EH (cell line): ENCODE data around the gene BOD1L2.

Source experiments
- DNase-seq: peaks from one replicate; pipeline ENCODE4 v3.0.0-alpha.2; 2015; ENCODE audit warnings: low read depth

BOD1L2 gene

DNA sequence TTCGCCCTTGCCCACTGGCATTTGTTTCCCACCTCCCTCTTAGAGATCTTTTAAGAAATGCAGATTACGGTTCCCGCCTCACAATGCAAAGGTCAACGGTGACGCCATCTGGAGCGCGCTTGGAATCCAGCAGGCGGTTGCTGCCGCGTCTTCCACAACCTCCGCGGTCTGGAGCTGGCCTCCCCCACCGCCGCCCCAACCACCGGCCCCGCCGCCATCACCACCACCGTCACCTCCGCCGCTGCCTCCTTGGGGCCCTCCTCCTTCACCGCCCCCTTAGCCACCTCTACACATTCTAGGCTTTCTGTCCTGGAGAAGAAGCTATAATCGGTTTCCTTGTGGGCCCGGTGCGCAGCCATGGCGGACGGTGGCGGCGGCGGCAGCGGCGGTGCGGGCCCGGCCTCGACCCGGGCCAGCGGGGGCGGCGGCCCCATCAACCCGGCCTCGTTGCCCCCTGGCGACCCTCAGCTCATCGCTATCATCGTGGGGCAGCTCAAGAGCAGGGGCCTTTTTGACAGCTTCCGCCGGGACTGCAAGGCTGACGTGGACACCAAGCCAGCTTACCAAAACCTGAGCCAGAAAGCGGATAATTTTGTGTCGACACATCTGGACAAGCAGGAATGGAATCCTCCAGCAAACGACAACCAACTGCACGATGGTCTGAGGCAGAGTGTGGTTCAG lies at the start of gene BOD1L2:
BOD1L2 (plus strand) TSS at position 132 of the 681 bp plus-strand sequence; CDS start at position 358, 226 bp downstream.
- DNase-seq: no peak

DNA sequence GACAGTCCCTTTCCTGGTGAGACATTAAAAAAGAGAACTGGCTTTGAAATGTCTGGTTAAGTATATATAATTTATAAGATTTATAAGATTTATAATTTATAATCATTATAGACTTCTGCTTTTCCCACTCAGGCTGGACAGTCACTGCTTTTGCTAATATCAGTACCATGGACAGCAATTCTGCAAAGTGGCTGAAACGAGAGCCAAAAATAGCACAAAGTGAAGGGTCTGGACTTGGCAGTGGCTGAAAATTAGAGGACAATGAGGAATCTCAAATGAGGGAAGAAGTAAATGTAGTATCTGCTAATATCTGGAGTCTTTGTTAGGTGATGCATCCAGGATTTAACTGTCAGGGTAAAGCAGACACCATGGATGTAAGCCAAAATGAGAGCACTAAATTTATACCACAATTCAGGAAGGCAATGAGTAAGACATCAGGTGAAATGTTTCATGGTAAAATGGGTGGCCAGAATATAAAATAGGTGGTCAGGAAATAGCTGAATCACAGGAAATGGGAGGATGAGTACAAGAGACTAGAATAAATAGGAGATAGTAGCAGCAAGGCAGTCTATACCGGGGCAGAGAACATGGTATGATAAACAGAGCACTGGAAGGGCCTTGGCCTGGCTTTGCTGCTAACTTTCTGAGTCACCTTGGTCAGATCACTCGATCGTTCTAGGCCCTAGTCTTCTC lies 39.6 kb upstream of the BOD1L2 start:
- peak; percentile 53 for DNase-seq

DNA sequence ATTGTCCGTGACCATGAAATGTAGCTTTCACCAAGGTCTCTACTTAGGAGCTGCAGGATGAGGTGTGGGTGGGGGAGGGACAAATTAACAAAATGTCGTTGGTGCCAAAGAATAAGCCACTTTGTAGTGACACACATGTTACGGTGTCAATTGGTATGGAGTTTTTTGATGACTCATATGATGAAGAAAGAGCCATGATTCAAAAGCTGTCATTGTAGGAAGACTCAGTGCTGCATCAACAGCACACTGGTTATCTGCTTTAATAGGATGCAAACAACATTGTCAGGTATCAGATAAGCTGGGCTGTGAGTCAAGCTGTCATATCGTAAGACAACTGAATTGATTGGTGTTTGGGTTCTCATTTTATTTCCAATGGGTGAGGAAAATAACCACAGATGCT lies 36.6 kb upstream of the BOD1L2 start:
- DNase-seq: no peak

DNA sequence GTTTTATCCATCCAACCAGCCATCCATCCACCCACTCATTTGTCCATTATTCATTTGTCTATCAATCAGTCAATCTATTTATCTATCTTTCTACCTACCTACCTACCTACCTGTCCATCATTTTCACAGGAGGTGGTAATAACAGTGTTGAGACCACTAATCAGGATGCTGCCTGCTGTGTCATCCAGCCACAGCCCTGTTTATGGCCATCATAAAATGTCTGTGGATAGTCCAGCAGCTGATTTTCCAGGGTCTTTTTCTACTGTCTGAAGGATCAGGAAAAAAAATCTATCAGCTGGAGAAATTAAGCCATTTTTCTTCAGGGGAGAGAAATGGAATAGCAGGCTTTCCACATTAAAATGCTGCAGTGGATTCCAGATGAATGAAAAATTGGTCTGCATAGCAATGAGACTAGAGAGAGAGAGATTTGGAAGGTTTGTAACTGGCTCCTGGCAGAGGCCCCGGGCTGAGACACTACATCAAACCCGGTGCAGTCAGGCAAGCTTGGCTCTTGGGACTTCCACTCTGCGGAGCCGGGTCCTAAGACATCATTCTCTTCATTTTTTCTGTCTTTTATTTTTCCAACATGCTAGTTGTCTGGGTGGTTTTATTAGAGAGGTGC lies 33.0 kb upstream of the BOD1L2 start:
- no peak for DNase-seq

DNA sequence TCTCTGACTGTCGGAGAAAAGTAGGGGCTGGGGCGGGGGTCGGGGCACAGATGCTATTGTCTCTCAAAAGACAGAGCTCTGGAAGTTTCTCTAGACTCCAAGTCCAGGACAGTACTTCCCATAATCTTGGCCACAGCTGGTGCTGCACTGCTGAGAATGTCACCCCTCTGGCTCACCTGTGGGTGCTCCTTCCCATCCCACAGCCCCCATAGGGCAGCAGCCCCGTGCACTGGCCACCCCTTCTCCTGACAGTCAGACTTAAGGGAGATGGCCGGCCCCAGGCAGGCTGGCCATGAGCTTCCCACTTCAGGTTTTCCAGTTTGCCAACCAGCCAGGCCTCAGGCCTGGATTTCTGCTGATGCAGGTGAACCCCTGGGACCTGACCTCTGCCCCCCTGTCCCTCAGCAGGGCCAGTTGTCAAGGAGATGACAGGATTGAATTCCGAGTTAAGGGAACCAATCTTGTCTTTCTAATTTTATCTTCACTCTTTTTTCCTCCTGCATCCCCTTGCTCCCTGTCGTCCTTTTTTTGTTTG lies 30.2 kb upstream of the BOD1L2 start:
- no peak for DNase-seq

DNA sequence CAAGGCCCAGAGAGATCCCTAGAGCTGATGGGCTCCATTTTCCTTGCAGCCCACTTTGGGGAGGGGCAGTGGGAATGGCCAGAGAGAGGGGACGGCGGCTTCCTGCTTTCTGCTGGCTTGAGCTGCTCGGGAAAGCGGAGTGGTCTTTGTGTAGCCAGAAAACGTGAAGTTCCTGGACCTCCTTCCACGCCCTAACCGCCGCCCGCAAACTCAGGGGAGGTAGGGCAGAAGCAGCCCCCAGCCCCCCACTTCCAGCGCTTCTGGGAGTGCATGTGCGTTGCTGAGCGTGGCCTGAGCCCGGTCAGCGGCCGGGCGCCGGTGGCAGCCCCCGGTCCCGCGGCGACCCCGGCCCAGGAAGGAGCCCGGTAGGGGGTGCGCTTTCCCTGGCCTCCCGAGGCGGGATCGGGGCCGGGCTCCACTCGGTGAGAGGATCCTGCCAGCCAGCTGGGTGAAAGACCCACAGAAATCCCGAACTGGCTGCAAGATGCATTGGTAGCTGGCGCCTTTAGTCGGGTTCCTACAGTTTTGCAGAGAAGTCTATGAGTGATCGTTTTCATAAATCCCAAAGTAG lies 25.3 kb upstream of the BOD1L2 start:
- DNase-seq: no peak

DNA sequence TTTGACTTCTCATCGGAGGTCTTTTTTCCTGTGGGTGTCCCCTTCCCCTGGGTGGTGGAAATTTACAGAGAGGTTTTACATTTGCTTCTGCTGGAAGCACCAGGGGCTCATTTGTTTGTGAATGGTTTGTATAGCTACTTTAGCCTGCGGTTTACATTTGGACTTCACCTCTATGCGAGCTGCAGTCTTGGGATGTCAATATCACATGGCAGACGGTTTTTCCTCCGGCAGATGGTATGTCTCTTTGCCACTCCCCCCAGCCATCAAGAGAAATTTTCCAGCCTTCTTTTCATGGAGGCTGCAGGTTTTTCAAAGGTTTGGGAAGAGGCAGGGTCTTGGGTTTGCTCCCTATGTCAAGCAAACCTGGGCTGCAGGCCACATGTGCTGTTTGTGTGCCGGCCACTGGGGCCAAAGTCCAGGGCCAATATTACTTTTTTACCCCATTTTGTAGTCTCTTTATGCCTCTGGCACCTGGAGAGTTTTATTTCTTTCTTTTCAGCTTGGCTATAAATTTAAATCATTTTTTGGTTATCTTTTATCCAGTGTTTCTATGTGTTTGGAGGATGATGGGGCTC lies 23.9 kb upstream of the BOD1L2 start:
- DNase-seq: no peak

DNA sequence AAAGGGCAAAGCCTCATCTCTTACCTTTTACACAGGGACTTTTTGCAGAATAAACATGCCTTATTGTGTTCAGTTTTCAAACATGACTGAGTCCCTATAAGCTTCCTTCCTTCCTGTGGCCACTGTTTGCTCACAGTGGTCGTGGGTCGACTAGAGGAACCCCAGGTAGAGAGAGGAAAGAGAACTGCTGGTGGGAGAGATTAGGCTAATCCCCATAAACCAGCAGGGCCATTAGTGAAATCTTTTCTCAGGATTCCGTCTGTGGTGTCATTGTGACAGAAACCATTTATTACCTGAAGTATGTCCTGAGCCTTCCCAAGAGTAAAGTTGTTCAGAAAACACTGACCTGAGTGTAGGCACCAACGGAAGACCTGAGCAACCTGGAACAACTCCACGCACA lies 21.3 kb upstream of the BOD1L2 start:
- no peak for DNase-seq

DNA sequence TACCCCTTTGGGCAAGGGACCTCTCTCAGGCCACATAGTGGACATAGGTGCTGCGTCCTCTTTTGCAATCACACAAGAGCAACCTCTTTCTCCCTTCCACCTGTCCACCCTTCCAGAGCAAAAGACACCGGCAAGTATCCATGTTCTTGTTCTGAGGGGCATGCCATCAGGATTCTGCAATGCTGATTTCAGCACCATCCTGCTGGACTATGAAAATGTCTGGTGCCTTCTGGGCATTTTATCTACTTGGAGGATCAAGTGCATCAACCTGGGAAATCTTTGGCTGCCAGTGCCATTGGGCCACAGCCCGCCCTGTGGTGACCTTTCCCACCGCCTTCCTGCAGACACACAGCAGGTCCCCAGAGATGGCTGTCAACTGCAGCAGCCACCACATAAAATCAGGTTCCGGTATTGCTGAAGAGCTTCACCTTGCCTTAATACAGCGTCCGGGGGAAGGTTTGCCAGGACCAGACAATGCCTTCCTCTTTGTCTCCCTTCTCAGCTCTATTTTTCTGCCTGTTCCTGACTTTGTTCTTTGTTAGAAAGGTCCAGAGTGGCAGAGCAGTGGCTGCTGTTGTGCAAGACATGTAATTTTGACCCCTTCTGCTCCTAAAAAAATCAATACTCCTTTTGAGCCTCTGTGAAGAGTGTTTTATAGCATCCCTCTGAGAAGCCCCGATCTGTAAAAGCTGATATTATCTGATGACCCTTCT lies 18.5 kb upstream of the BOD1L2 start:
- DNase-seq: no peak

DNA sequence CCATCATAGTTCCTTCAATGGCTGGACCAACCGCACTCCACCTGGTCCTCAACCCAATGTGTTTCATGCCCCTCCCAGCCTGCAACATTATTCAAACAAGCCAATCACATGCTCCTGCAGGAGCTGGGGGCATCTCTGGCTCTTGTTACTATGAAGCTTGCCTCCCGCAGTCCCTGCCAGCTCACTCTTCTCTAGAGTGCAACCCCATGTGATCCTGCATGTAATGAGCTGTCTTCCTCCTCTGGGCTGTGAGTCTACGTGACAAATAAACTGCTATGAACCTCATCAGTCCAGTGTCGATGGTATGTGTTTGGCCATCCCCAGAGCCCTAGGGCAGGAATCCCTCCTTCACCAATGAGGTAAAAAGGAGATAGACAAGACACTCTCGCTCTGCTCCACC lies 15.8 kb upstream of the BOD1L2 start:
- DNase-seq: no peak

DNA sequence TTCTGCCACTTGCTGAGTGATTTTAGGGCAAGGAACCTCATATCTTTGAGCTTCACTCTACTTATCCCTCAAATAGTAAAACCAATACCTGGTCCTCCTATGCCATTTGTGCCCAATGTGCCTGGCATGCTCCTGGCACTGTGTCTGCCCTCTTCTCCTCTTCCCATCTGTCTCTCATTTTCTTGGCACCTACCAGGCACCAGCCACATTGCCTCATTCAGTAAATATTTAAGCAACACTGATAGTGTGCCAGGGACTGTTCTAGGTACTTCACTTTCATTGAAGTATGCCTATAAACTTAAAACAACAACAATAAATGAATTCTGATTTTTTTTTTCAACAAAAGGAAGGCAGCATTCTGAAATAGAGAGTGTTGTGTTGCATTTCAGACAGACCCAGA lies 15.1 kb upstream of the BOD1L2 start:
- DNase-seq: no peak

DNA sequence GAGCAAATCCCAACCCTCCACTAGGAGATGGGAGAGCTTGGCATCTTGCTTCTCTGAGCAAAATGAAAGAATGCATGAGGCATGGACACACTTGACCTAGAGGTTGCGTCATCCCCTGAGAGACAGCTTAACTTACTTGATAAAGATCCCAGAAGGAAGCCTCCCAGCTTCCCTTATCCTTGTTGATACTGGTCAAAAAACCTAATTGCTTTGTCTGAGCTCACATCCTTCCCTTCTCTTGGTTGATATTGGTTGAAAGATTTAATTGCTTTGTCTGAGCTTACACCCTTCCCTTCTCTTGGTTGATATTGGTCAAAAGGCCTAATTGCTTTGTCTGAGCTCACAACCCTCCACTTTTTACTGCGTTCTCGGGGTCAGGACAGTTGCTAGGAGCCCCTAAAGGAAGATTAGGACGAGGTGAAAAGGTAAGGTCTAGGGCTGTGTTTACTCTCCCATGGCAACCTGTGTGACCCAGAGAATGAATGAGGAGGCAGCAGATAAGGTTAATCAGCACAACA lies 12.2 kb upstream of the BOD1L2 start:
- peak; percentile 6 for DNase-seq

DNA sequence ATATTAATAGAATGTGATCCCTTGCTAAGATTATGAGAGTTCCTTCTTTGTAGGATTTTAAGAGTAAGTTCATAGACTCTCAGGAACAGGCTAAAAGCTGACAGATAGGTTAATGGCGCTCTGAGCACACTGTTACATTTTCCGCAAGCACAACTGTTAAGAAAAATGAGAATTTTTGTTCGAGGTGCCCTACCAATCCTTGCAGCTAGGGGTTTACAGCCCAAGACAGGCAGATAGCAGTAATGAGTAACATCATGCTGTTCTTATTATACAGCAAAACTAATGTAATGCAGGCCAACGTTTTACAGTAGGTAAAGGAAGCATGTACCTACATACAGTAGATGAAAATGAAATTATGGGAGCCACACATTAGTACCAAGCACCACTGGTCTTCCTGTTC lies 11.2 kb upstream of the BOD1L2 start:
- no peak for DNase-seq

DNA sequence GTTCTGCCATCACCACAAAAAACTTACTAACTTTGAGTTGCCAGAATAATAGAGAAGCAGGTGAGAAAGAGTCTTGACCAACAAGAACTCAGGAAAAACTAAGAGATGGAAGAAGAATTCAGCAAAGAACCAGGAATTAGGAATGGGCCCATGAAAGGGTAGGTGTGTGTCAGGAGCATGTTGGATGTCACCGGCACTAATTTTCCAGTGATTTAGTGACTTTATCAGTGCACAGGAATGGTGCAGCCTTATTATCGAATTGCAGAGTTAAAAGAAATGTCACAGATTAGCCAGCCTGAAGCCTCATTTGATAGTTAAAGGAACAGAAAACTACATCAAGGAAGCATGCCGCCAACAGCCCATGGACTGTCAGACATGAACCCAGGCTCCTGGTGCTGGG lies 9.0 kb upstream of the BOD1L2 start:
- DNase-seq: no peak

DNA sequence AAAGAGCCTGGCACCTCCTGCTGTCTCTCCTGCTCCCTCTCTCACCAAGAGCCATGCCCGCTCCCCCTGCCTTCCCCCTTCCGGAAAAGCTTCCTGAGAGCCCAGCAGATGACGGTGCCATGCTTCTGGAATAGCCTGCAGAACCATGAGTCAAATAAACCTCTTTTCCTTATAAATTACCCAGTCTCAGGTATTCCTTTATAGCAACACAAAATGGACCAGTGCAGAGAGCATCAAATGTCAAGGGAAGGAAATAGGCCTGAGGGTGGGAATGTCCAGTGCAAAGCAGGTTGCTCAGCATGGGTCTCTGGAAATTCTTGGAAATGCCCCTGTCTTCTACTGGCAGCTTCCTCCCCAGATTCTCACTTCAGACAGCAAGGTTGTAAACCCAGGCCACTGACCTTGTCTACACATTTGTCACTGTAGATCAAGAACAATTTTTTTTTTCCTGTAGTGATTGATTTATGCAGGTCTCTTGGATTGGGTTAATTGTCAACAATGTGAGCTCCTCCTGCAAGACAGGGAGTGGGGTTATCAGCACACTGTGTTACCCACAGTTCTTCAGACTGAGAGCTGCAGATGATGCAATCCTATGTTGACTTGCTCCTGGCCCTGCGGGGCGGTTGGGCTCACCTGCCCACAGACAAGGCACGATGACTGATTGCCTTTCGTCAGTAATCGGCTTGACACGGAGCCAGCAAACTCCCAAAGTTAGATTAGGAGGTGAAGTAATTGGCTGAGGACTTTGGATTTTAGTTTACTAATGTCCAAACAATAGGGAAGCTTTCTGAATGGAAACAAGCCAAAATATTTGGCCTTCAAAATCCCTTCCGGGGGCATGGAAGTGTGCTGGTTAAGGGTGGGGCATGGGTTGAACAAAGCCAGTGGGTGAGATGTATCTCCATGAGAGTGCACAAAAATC lies 5.4 kb upstream of the BOD1L2 start:
- DNase-seq: no peak

DNA sequence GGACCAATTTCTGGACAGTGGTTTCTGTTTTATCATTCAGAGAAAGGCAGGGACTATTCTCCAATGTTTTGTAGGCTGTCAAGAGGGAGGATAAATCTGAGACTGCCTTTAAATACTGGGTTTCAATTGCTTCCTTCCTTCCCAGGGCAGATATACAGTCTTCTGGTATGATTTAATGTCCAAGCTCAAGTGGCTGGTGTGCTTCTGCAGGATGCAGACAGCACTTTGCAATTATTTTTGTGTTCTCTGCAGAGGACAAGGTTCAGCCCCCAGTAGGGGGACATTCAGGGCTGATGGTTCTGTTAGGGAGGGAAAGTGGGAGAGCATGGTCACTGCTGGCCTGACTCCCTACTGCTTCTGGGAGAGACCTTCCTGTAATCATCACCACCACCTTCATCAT lies 4.6 kb upstream of the BOD1L2 start:
- DNase-seq: no peak

DNA sequence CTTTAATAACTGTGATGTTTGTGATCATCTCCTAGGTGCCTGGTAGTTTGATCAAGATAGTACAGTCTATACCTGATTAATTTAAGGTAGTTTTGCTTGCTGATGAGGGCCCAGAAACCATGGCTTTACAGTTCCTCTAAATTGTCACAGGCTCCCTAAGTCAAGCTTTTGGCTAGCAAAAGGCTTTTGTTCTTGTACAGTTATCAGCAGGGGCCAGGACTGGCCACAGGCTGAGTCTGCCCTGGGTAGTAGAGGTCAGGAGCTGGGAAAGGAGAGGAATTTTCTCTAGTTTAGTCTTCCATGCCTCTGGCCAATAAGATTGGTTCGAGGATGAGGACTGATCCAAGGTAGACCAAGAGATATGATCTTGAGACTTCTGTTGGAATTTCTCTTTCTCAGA lies 3.6 kb upstream of the BOD1L2 start:
- DNase-seq: no peak

DNA sequence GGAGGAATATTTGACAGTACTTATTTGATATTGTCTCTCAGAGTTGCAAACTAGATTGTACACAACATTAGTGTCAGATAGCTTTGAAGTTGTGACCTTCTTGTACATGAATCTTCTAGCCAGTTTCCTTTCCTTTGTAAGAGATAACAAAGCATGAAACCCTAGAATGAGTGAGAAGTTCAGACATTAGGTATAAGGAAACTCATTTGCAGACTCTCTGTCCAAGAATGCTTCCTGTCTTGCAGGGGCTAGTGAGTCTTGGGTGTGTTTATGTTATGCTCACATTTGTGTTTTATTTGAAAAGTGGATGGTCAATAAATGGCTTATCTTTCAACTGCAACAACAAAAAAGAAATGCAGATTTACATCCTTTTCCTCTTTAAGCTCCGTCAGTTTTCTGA lies 1.4 kb downstream of the BOD1L2 start:
- no peak for DNase-seq

DNA sequence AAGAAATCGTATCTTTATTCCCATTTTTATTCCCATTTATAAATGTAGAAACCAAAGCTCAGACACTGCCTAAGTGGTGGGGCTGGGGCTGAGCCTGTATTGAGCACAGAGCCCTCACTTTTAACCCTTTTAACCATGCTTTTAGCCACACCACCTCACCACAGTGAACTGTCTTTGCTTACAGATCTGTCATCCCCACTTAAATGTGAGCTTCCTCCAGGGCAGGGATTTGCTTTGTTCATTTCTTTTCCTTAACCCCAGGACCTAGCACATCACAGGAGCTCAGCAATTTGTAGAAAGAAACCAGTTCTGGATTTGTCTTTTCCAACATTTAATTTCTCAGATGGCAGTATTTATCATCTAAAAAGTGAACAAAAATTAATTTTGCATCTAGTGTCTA lies 2.2 kb downstream of the BOD1L2 start:
- no peak for DNase-seq

DNA sequence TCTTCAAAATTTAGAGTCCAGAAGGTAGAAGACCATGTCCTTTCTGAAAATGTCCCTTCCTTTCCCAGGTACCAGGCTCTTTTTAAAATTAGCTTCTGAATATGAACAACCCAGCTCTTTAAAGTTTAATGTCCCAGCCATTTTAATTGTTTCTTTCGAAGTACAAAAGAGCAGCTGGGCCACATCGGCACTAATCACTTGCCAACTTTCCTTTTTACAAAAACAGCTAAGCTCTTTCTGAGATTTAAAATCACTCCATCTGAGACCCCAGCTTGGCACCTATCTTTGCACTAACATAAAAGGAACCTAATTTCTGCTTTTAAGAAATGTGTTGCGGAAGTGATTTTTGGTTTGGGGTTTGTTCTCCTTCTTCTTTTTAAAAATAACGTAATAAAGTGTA lies 2.6 kb downstream of the BOD1L2 start:
- no peak for DNase-seq

DNA sequence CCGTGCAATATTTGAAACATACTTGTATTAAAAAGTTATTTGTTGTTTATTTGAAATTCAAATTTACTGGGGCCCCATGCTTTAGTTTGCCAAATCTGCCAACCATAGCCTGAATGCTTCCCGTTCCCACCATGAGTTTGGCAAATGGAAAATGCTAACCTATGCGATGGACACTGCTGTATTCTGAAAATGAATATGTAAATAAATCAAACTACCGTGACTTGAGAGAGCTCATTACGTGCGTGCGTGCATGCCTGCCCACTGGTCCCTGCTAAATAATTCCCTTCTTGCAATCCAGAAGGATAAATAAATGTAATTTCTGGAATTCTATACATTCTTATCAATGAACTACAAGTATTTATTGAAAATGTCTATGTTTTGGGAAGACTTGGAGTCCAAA lies 3.2 kb downstream of the BOD1L2 start:
- no peak for DNase-seq
